NT2/D1 (cell line): Measurements from ENCODE around the gene CHMP6.

Experiments used
- YY1 ChIP-seq: IDR thresholded peaks from 2 replicates; pipeline ENCODE4 v1.6.1; 2011; ENCODE audit not compliant: insufficient read length, insufficient read depth
- ZNF274 ChIP-seq: IDR thresholded peaks from 2 replicates; pipeline ENCODE4 v1.6.1; 2011; ENCODE audit warnings: mild to moderate bottlenecking, low read depth, low read length

GRCh38 chr17:81043319-81043724, 51.7 kb downstream of the CHMP6 start:
- no peak for TF ChIP-seq YY1
- no peak for TF ChIP-seq ZNF274
